Esophagus squamous epithelium (tissue), 4 donors: ENCODE results near the gene MAGEA9B.
"Not testable (repeated sequence)": the region's sequence is repeated elsewhere in the genome, so short reads cannot be mapped to it uniquely, and the experiment has no call there.

Experiments used
- CTCF ChIP-seq, 6 experiments: fragments of 450-650 bp in 4 of 6; fragments of 200-600 bp in 2 of 6; sonication (generic) in 2 of 6; IDR thresholded peaks; one replicate each; pipeline ENCODE4 v1.5.1; 2016 to 2019; ENCODE audit warnings: antibody characterized with exemption in 6 of 6, mild to moderate bottlenecking in 4 of 6, moderate library complexity in 4 of 6
- POLR2A ChIP-seq, 4 donors: fragments of 450-650 bp; IDR thresholded peaks; one replicate each; pipeline ENCODE4 v1.6.1; 2017; ENCODE audit warnings: antibody characterized with exemption in 4 of 4, mild to moderate bottlenecking in 4 of 4, moderate library complexity in 3 of 4

- TF ChIP-seq CTCF, POLR2A (IDR thresholded peaks at IDR 0.05): not testable (repeated sequence)
Observed at GRCh38 chrX:149534926-149535602, 52.2 kb downstream of the MAGEA9B start.
